HepG2 (cell line): Measurements from ENCODE around the gene CRYM. TPM values are rescaled to one million over a fixed set of nuclear protein-coding genes. Genes with fewer than 3 reads are reported as not detected.

Experiments
- BORCS8-MEF2B ChIP-seq: sonication (generic); formaldehyde crosslinking; IDR thresholded peaks from 2 replicates; pipeline ENCODE4 v1.8.0; 2022; ENCODE audit warnings: mild to moderate bottlenecking, missing genetic modification reagents
- GATA4 ChIP-seq: sonication (generic); IDR thresholded peaks from 2 replicates; pipeline ENCODE4 v1.6.1; 2016; ENCODE audit warnings: antibody characterized with exemption, low read depth, borderline replicate concordance
- HMGXB3 ChIP-seq: sonication (generic); formaldehyde crosslinking; IDR thresholded peaks from 2 replicates; pipeline ENCODE4 v1.4.0; 2020; ENCODE audit warnings: missing genetic modification reagents, borderline replicate concordance
- JUN ChIP-seq: sonication (generic); formaldehyde crosslinking; IDR thresholded peaks from 2 replicates; pipeline ENCODE4 v1.4.0; 2020; ENCODE audit warnings: mild to moderate bottlenecking, missing genetic modification reagents
- KLF13 ChIP-seq: sonication (generic); formaldehyde crosslinking; IDR thresholded peaks from 2 replicates; pipeline ENCODE4 v1.4.0; 2020; ENCODE audit warnings: mild to moderate bottlenecking, missing genetic modification reagents
- NCOR1 ChIP-seq: fragments of 200-600 bp; sonication (generic); IDR thresholded peaks from 2 replicates; pipeline ENCODE4 v1.7.0; 2017; ENCODE audit warnings: antibody characterized with exemption, low read length, borderline replicate concordance
- NFKB2 ChIP-seq: sonication (generic); formaldehyde crosslinking; IDR thresholded peaks from 2 replicates; pipeline ENCODE4 v1.4.0; 2020; ENCODE audit warnings: missing genetic modification reagents, borderline replicate concordance
- NR0B2 ChIP-seq: sonication (generic); formaldehyde crosslinking; IDR thresholded peaks from 2 replicates; pipeline ENCODE4 v1.4.0; 2020; ENCODE audit warnings: mild to moderate bottlenecking, missing genetic modification reagents
- REL ChIP-seq: sonication (generic); formaldehyde crosslinking; conservative IDR thresholded peaks from 2 replicates; pipeline ENCODE4 v1.8.0; 2022; ENCODE audit warnings: mild to moderate bottlenecking, missing genetic modification reagents, moderate library complexity
- SOX5 ChIP-seq: IDR thresholded peaks from 2 replicates; pipeline ENCODE4 v1.6.1; 2016; ENCODE audit warnings: borderline replicate concordance
- SRSF4 ChIP-seq: fragments of 200-400 bp; formaldehyde crosslinking; IDR thresholded peaks from one replicate; pipeline ENCODE4 v1.6.1; 2018; ENCODE audit warnings: mild to moderate bottlenecking, low read depth, low read length, moderate library complexity; ENCODE audit not compliant: poor library complexity, severe bottlenecking
- STAT5B ChIP-seq: sonication (generic); formaldehyde crosslinking; IDR thresholded peaks from 2 replicates; pipeline ENCODE4 v1.4.0; 2020; ENCODE audit warnings: missing genetic modification reagents
- ZBTB37 ChIP-seq: sonication (generic); formaldehyde crosslinking; IDR thresholded peaks from 2 replicates; pipeline ENCODE4 v1.4.0; 2020; ENCODE audit warnings: mild to moderate bottlenecking, missing genetic modification reagents
- ZNF224 ChIP-seq: sonication (generic); formaldehyde crosslinking; IDR thresholded peaks from 2 replicates; pipeline ENCODE4 v1.5.0; 2020; ENCODE audit warnings: mild to moderate bottlenecking, missing genetic modification reagents
- ZNF503 ChIP-seq: sonication (generic); formaldehyde crosslinking; IDR thresholded peaks from 2 replicates; pipeline ENCODE4 v1.4.0; 2020; ENCODE audit warnings: missing genetic modification reagents
- ZNF513 ChIP-seq: sonication (generic); formaldehyde crosslinking; conservative IDR thresholded peaks from 2 replicates; pipeline ENCODE4 v1.5.0; 2020; ENCODE audit warnings: missing genetic modification reagents
- ZNF580 ChIP-seq: IDR thresholded peaks from 2 replicates; pipeline ENCODE4 v1.6.1; 2016; ENCODE audit warnings: low read depth, borderline replicate concordance
- ZNF780A ChIP-seq: sonication (generic); formaldehyde crosslinking; IDR thresholded peaks from 2 replicates; pipeline ENCODE4 v1.8.0; 2022; ENCODE audit warnings: mild to moderate bottlenecking, missing genetic modification reagents, moderate library complexity
- ZSCAN22 ChIP-seq: sonication (generic); formaldehyde crosslinking; IDR thresholded peaks from 2 replicates; pipeline ENCODE4 v1.4.0; 2020; ENCODE audit warnings: mild to moderate bottlenecking, missing genetic modification reagents
- polyA plus RNA-seq, 8 experiments: library from polyadenylated mRNA; depleted of rRNA in 3 of 8; stranded (reverse) in 7 of 8; unstranded in 1 of 8; fragments of >200 nt; fragmentation: Illumina TruSeq in 4 of 8; extraction: Trizol in 4 of 8; gene quantifications; 2 replicates each; pipeline versions ENCODE4 v1.2.1 to v1.2.3, GENCODE V29; 2011 to 2016; ENCODE audit warnings: low read depth in 4 of 8, missing spikeins in 1 of 8, mixed read lengths in 1 of 8; ENCODE audit not compliant: insufficient read depth in 1 of 8
- total RNA-seq, 5 experiments: library from RNA; depleted of rRNA; stranded (reverse); fragments of >200 nt; fragmentation: Illumina TruSeq; extraction: Trizol; gene quantifications; 2 replicates each; pipeline ENCODE4 v1.2.3, GENCODE V29; 2016; ENCODE audit warnings: low read depth in 1 of 5

Gene CRYM
- total and polyA plus RNA-seq, 2 of the 13 experiments (the other 11 are each of a cell fraction or from before 2014, with no cell fraction given) = 1.9 to 2.2 TPM

- TF ChIP-seq HMGXB3 = no peak
- TF ChIP-seq GATA4 = no peak
- no peak for TF ChIP-seq ZNF513 (CRISPR knock-in tag)
- TF ChIP-seq REL = no peak
- TF ChIP-seq KLF13 (CRISPR knock-in tag) = peak; percentile 84; the same call in 1 of the 2 replicates
- peak; percentile 27; the same call in 1 of the 2 replicates for TF ChIP-seq JUN (CRISPR knock-in tag)
- TF ChIP-seq ZNF224 (CRISPR knock-in tag) = no peak
- no peak for TF ChIP-seq STAT5B
- no peak for TF ChIP-seq ZNF503 (CRISPR knock-in tag)
- peak; percentile 81; the same call in 1 of the 2 replicates for TF ChIP-seq NFKB2
- no peak for TF ChIP-seq ZSCAN22 (CRISPR knock-in tag)
- TF ChIP-seq NCOR1 = no peak
- TF ChIP-seq ZBTB37 (CRISPR knock-in tag) = no peak
- no peak for TF ChIP-seq SOX5
- TF ChIP-seq NR0B2 (CRISPR knock-in tag) = peak; percentile 49; the same call in 1 of the 2 replicates
- no peak for TF ChIP-seq ZNF780A (CRISPR knock-in tag)
- peak; percentile 79; the same call in 1 of the 2 replicates for TF ChIP-seq ZNF580 (CRISPR knock-in tag)
- TF ChIP-seq SRSF4 = no peak
- TF ChIP-seq BORCS8-MEF2B (CRISPR knock-in tag) = peak; percentile 65; the same call in 1 of the 2 replicates
Observed at GRCh38 chr16:21277927-21278706, at the start of gene CRYM (continued).
